HG03039 (cell line): Measurements from ENCODE around the gene SERF1B.
"Not testable (repeated sequence)": the region's sequence is repeated elsewhere in the genome, so short reads cannot be mapped to it uniquely, and the experiment has no call there.

Source experiments
- ATAC-seq: cut with Tn5 transposase; IDR thresholded peaks from one replicate; pipeline ENCODE4 v1.9.1; 2021; ENCODE audit warnings: mild to moderate bottlenecking, moderate library complexity; ENCODE audit not compliant: unreplicated experiment

Gene SERF1B

DNA sequence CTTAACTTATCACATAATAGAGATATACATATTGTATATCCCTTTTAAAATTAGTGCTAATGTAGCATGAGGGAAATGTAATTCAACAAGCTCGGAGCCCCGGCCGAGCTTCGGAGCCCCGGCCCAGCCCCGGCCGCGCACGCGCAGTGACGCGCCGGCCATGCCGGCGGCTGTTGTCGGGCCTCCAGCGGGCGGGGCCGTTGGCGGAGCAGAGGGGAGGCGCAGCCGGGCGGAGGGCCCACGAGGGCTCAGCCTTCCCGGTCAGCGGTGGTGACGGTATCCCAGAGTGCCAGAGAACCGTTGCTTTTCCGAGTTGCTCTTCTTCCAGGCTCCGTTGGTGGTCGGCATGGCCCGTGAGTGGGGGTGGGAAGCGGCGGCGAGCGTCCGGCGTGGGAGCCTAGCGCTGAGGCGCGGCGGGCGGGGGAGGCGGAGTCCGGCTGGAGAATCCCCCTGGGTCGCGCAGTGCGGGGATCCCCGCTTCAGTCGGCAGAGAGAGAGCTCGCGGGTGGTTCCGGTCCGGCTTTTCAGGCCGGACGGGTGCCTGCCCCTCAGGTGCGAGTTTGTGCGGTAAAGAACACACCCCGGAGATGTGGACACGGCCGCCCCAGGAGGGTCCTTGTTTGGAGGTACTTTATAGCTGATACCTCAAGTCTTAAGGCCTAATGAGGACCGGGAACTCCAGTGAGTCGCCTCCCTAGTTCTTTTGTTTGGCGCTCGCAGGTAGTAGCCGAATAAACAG is at the start of gene SERF1B:
Gene SERF1B, plus strand, starts transcription at position 146 of the 739 bp plus-strand sequence. Its CDS starts 201 bp downstream, at position 347.
- peak; percentile 87 for ATAC-seq

DNA sequence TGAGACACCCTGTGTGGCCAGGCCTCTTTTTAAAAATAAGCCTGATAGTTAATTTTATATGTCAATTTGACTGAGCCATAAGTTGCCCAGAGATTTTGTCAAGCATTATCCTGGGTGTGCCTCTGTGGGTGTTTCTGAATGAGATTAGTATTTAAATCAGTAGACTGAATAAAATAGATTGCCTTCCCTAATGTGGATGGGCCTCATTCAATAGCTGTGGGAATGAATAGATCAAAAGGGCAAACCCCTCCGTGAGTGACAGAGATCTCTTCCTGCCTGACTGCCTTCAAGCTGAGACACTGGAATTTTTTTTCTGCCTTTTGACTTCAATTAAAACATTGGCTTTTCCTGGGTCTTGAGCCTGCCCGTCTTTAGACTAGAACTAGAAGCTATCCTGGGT is 33.3 kb upstream of the SERF1B start:
- ATAC-seq: not testable (repeated sequence)

DNA sequence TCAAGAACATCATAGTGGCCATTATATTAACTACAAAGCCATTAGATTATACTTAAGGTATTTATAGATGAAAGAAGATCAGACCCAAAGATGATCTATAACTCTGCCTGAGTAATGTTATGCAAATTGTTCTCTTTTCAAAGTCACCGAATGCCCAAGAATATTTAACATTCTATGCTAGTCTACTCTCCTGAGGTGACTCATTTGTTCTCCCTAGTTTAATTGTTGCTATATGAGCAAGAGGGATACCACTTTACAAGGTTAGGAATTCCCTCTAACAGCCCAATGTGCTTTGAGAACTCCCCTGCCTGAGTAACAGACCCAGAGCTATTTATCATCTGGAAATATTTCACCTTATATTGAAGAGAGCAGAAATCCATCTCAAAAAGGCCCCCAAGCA is 29.5 kb upstream of the SERF1B start:
- ATAC-seq: not testable (repeated sequence)

DNA sequence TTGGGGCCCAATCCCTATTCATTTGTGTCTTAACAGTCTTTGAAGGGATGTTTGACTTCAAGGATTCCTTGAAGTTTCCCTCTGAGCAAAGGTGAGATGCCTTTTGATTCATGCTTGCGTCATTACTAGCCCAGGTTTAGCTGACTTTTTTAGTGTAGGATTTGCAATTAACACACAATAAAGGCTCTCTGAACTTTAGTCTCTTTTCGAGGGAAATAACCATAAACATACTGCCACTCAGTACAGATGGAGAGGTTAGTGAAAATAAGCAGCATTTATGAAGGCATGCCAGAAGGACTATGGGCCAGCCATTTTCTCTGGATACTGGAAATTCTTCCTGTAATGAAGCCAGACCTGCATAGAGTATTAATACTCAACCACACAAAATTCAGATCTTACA is 4.4 kb upstream of the SERF1B start:
- ATAC-seq: not testable (repeated sequence)

DNA sequence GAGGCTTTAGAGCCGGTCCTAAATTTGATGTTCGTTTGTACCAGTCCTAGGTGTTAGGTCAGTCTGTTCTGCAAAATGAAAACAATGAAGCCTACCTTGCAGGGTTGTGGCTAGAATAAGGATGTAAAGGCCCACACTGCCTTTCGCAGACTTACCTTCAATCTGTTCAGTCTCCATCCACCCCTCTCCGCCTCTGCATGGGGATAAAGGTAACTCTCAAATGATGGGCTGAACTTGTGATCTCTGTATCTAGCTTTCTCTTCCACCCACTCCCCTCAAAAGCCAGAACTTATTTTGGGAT is 744 bp downstream of the SERF1B start:
- peak; percentile 1 for ATAC-seq

DNA sequence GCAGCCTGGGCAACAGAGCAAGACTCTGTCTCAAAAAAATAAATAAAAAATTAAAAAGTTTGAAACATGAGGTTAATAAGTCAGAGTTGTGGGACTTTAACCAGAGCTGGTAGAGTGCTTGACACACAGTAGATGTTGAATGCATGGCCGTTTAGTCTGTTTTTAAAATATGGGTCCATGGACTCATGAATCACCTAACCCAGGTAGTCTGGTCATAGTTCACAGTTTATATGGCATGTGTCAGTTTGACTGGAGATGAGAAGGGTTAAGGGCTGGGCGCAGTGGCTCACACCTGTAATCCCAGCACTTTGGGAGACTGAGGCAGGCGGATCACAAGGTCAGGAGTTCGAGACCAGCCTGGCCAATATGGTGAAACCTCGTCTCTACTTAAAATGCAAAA is 6.2 kb downstream of the SERF1B start:
- not testable (repeated sequence) for ATAC-seq

DNA sequence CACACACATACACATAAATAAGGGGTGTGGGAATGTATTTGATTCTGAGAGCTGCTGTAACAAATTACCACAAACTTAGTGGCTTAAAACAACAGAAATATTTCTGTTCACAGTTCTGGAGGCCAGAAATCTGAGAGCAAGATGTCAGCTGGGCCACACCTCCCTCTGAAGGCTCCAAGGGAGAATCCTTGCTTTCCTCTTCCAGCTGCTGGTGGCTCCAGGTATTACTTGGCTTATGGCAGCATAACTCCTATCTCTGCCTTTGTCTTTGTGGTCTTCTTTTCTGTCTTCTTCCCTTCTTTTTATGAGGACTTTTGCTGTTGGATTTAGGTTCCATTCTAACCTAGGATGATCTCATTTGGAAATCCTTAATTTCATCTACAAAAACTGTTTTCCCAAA is 16.4 kb downstream of the SERF1B start:
- not testable (repeated sequence) for ATAC-seq

DNA sequence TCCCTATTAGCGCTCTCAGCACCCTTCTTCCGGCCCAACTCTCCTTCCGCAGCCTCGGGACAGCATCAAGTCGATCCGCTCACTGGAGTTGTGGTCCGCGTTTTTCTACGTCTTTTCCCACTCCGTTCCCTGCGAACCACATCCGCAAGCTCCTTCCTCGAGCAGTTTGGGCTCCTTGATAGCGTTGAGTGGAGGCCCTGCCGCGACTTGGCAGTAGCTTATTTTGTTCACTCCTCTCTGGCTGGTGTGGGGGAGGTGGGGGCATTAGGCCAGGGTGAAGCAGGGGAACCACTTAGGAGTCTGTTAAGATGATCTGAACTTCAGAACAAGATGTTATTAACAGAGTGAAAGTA is 24.7 kb downstream of the SERF1B start:
- peak; percentile 18 for ATAC-seq

DNA sequence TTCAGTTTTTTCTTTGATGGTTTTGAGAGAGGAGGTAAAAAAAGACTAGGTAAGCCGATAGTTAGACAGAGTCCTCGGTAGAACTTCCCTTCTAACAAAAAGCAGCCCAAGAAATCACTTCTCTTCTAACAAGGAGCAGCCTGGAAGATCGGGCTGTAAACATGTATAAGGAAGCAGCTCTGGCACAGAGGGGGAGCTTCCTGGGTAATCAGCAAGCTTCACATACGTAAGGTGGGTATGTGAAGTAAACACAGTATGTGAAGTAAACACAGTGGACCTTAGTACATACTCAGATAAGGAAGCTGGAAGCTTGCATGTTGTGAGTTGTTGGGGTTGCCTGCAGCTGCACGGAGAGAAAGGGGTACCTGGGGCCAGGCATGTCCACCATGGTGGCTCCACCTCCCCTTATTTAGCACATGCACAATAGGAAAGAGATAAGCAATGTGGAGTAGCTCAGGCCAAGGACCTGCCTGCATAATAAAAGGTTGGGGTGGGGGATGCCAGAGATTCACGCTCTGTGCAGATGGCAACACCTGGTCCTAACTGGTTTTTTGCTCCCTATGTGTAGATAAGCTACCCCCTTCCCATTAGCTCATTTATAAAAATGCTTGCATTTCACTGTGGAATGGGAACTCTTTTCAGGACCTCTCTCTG is 31.4 kb downstream of the SERF1B start:
- ATAC-seq: not testable (repeated sequence)

DNA sequence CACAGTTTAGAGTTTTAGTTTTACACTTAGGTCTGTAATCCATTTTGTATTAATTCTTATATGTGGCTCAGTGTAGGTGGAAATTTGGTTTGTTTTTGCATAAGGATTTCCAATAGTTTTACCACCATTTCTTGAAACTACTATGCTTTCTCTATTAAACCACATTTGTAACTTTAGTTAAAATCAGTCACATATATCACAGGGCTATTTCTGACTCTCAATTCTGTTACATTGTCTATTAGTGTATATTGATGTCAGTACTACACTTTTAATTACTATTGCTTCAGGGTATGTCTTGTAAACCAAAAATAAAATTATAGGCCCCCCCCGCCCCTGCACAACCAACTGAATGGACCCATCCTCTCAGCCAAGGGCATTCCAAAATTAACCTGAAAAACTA is 32.1 kb downstream of the SERF1B start:
- ATAC-seq: not testable (repeated sequence)

DNA sequence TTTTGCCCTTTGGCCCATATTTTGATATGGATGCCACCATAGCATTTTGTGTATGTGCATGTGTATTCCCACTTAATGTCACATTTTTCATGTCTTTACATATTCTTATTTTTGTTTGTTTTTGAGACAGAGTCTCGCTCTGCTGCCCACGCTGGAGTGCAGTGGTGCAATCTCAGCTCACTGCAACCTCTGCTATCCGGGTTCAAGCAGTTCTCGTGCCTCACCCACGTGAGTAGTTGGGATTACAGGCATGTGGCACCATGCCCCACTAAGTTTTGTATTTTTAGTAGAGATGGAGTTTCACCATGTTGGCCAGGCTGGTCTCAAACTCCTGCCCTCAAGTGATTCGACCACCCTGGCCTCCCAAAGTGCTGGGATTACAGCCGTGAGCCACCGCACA is 52.6 kb downstream of the SERF1B start:
- ATAC-seq: not testable (repeated sequence)

DNA sequence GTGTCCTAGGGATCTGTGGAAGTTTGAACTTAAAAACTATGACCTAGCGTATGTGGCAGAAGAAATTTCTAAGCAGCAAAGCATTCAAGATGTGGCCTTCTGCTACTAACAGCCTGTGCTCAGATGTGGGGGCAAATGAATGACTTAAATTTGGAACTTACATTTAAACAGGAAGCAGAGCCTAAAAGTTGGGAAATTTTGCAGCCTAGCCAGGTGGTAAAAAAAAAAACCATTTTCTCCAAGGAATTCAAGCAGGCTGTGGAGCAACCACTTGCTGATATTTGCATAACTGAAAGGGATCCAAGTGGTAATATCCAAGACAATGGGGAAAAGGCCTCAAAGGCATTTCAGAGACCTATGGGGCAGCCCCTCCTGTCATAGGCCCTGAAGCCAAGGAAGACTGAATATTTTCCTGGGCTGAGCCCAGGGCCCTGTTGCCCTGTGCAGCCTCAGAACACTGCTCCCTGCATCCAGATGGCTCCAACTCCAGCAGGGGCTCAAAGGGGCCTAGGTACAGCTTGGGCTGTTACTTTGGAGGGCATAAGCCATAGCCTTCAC is 63.9 kb downstream of the SERF1B start:
- not testable (repeated sequence) for ATAC-seq

DNA sequence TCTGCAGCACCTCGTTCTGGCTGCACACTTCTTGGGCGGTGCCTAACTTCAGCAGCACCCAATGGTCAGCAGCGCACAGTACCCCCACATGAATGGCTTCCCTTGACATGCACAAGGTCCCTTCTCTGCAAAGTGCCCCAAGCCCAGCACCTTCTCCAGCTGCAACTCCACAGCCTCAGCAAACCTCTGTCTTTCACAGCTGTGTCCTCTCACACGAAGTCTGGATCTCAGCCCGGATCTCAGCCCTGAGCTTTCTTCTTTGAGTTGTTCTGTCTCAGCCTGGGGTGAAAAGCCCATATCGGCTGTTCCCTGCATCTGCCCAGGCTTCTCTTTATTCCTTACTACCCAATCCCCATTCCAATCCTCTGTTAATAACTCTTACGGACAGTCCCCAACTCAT is 66.7 kb downstream of the SERF1B start:
- ATAC-seq: not testable (repeated sequence)
